Lung (tissue), 12 donors: ENCODE results near the gene NLGN1. TPM values are rescaled to one million over a fixed set of nuclear protein-coding genes. Genes with fewer than 3 reads are reported as not detected.

Experiments used
- ATAC-seq: fragments of 200-7000 bp; cut with Tn5 transposase; one replicate; pipeline ENCODE4 v1.9.1; 2020; ENCODE audit warnings: moderate number of reproducible peaks; ENCODE audit not compliant: insufficient read depth, low FRiP score
- DNase-seq, 3 donors: peaks; one replicate each; pipeline ENCODE4 v3.0.0-alpha.2; 2013 to 2017
- H3K27ac ChIP-seq, 2 donors: one replicate each; pipeline ENCODE4 v1.5.1; 2013; ENCODE audit warnings: mild to moderate bottlenecking in 2 of 2, moderate library complexity in 2 of 2, control low read depth in 1 of 2, inconsistent platforms in 1 of 2, low read depth in 1 of 2, low read length in 1 of 2
- H3K27me3 ChIP-seq, 3 donors: one replicate each; pipeline ENCODE4 v1.5.1; 2013; ENCODE audit warnings: low read length in 2 of 3; ENCODE audit not compliant: control insufficient read depth in 3 of 3, insufficient read depth in 3 of 3
- H3K36me3 ChIP-seq, 4 donors: one replicate each; pipeline ENCODE4 v1.5.1; 2013; ENCODE audit warnings: low read length in 4 of 4, mild to moderate bottlenecking in 1 of 4, moderate library complexity in 1 of 4; ENCODE audit not compliant: control insufficient read depth in 4 of 4, insufficient read depth in 4 of 4
- H3K4me1 ChIP-seq, 5 donors: one replicate each; pipeline ENCODE4 v1.5.1; 2013; ENCODE audit warnings: low read length in 5 of 5, mild to moderate bottlenecking in 2 of 5, moderate library complexity in 1 of 5; ENCODE audit not compliant: control insufficient read depth in 5 of 5, insufficient read depth in 5 of 5
- H3K4me3 ChIP-seq: one replicate; pipeline ENCODE4 v1.5.1; 2013; ENCODE audit warnings: mild to moderate bottlenecking, control low read depth, moderate library complexity
- H3K9ac ChIP-seq, 2 donors: one replicate each; pipeline ENCODE4 v1.5.1; 2013; ENCODE audit warnings: low read length in 2 of 2, control low read depth in 1 of 2; ENCODE audit not compliant: insufficient read depth in 1 of 2
- H3K9me3 ChIP-seq, 4 donors: one replicate each; pipeline ENCODE4 v1.5.1; 2013; ENCODE audit warnings: low read length in 3 of 4, mild to moderate bottlenecking in 1 of 4, moderate library complexity in 1 of 4; ENCODE audit not compliant: control insufficient read depth in 4 of 4, insufficient read depth in 3 of 4
- CTCF ChIP-seq: IDR thresholded peaks from 2 replicates; pipeline ENCODE4 v1.5.1; 2012; ENCODE audit warnings: mild to moderate bottlenecking; ENCODE audit errors: control extremely low read depth, extremely low read depth
- WGBS, 2 donors: extraction: QIAGEN DNeasy Blood & Tissue Kit; methylation state at CpG; one replicate each; pipeline ENCODE4 v1.1.7; 2013; 5-methylcytosine and 5-hydroxymethylcytosine counted together
- polyA plus RNA-seq, 2 donors: library from polyadenylated mRNA; stranded (reverse); fragments of 200-250 nt; gene quantifications; one replicate each; pipeline ENCODE4 v1.2.1, GENCODE V29; 2013
- total RNA-seq, 2 donors: library from RNA; depleted of rRNA in 1 of 2; stranded (reverse); fragments of >200 nt in 1 of 2; gene quantifications; one replicate each; pipeline ENCODE4 v1.2.1, GENCODE V29; 2014 to 2021
- donor health status: control.
- donor health status: control.
- donor health status: Bipolar disorder and iron deficiency.
- donor health status: healthy.
- donor health status: DM: yes; HTN: yes; CAD: no.

NLGN1 gene
- total and polyA plus RNA-seq, 4 donors: 0.24 to 22.2 (median 1.9) TPM

- H3K4me3 ChIP-seq: no peak overlapping the region
- ATAC-seq (no peak), DNase-seq (no peak)
- no peak overlapping the region for H3K27ac ChIP-seq
- no peak for TF ChIP-seq CTCF
- no peaks in the 10 kb centered on the region for H3K27me3 ChIP-seq
- no peaks in the 10 kb centered on the region for H3K9me3 ChIP-seq
- no peaks in the 10 kb centered on the region for H3K4me1 ChIP-seq
- WGBS, 2 donors: 69 to 81% methylated on average over 2 of the region's 2 CpGs
- H3K9ac ChIP-seq: no peak overlapping the region
- no peaks in the 10 kb centered on the region for H3K36me3 ChIP-seq
Measured at GRCh38 chr3:174322789-174323188, 925.2 kb downstream of the NLGN1 start.

GRCh38 chr3:174325171-174325570 is 927.6 kb downstream of the NLGN1 start:
- DNase-seq: no peak
- ATAC-seq: no peak

GRCh38 chr3:174325834-174326700 is 928.5 kb downstream of the NLGN1 start:
- Histone ChIP-seq H3K4me3 (no peak overlapping the region), H3K9ac (no peak overlapping the region), H3K9me3 (no peaks in the 10 kb centered on the region), H3K27me3 (no peaks in the 10 kb centered on the region), H3K27ac (no peak overlapping the region), H3K4me1 (no peaks in the 10 kb centered on the region), H3K36me3 (no peaks in the 10 kb centered on the region)
- WGBS, 2 donors: 70 to 77% methylated on average over 7 of the region's 7 CpGs
- TF ChIP-seq CTCF: no peak
- DNase-seq (peak in 2 of 3 donors; percentile 24 to 34), ATAC-seq (no peak)

More at GRCh38 chr3:174325171-174325570, 927.6 kb downstream of the NLGN1 start:
- no peak overlapping the region for H3K9ac ChIP-seq
- H3K27me3 ChIP-seq: no peaks in the 10 kb centered on the region
- no peaks in the 10 kb centered on the region for H3K36me3 ChIP-seq
- H3K4me3 ChIP-seq: no peak overlapping the region
- WGBS, 2 donors: 85 to 87% methylated on average over 3 of the region's 3 CpGs
- H3K27ac ChIP-seq: no peak overlapping the region
- no peaks in the 10 kb centered on the region for H3K9me3 ChIP-seq
- TF ChIP-seq CTCF: no peak
- no peaks in the 10 kb centered on the region for H3K4me1 ChIP-seq
